Uterus (tissue), 2 donors: ENCODE measurements around the gene PSD4.

Source experiments
- CTCF ChIP-seq, 4 experiments: fragments of 200-600 bp in 2 of 4; fragments of 450-650 bp in 2 of 4; sonication (generic) in 2 of 4; IDR thresholded peaks; one replicate each; pipeline ENCODE4 v1.5.1; 2016 to 2019; ENCODE audit warnings: antibody characterized with exemption in 4 of 4, mild to moderate bottlenecking in 2 of 4, moderate library complexity in 1 of 4
- POLR2A ChIP-seq, 2 donors: fragments of 450-650 bp; IDR thresholded peaks; one replicate each; pipeline ENCODE4 v1.6.1; 2016; ENCODE audit warnings: antibody characterized with exemption in 2 of 2, mild to moderate bottlenecking in 1 of 2, moderate library complexity in 1 of 2

- TF ChIP-seq CTCF (IDR thresholded peaks at IDR 0.05) (no peak), POLR2A (IDR thresholded peaks at IDR 0.05) (no peak)
These were observed 55.4 kb downstream of the PSD4 start for GRCh38 chr2:113228991-113229716.
